GM12872 (cell line): ENCODE measurements around the gene CFLAR.

Experiments
- CTCF ChIP-seq: IDR thresholded peaks from 3 replicates; pipeline ENCODE4 v1.5.1; 2011; ENCODE audit warnings: low read depth, mild to moderate bottlenecking, low read length, moderate library complexity; ENCODE audit not compliant: insufficient read depth

The CFLAR gene

DNA sequence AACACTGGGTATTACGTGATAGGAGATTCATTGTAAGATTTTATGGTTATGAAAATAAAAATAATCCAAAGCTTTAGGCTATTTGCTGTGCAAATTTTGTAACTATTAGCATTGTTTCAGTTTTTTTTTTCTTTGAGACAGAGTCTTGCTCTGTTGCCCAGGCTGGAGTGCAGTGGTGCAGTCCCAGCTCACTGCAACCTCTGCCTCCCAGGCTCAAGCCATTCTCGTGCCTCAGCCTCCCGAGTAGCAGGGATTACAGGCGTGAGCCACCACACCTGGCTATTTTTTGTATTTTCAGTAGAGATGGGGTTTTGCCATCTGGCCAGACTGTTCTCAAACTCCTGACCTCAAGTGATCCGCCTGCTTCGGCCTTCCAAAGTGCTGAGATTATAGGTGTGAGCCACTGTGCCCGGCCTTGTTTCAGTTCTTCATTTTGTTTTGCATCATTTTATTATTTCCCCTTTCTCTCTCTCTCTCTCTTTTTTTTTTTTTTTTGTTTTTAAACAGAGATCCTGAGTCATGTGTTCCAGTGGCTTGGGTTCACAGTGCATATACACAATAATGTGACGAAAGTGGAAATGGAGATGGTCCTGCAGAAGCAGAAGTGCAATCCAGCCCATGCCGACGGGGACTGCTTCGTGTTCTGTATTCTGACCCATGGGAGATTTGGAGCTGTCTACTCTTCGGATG, 92.7 kb downstream of the CFLAR start:
- TF ChIP-seq CTCF: no peak

DNA sequence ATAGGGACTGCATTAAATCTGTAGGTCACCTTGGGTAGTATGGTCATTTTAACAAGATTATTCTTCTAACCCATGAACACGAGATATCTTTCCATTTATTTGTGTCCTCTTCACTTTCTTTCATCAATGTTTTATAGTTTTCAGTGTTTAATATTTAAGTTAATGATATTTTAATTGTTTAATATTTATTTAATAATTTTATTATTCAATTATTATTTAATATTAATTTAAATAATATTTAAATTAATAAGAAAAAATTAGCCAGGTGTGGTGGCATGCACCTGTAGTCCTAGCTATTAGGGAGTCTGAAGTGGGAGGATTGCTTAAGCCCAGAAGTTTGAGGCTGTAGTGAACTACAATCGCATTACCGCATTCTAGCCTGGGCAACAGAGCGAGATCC, 100.0 kb downstream of the CFLAR start:
- TF ChIP-seq CTCF: no peak

DNA sequence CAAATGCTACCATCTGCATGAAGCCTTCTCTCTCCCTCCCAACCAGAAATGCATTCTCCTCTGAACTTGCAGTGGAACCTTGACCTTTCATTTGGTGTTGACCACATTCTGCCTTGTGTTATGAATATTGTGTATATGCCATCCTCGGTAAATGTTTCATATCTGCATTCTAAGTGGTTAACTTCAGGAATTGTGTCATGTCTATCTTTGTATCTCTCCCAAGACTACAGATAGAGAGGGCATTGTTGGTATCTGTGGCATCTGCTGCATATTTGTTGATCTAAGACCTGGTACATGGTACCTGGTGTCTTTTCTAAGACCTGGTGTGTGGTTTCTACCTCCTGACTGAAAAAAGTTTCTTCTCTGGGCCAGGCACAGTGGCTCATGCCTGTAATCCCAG, 101.0 kb downstream of the CFLAR start:
- TF ChIP-seq CTCF: no peak

DNA sequence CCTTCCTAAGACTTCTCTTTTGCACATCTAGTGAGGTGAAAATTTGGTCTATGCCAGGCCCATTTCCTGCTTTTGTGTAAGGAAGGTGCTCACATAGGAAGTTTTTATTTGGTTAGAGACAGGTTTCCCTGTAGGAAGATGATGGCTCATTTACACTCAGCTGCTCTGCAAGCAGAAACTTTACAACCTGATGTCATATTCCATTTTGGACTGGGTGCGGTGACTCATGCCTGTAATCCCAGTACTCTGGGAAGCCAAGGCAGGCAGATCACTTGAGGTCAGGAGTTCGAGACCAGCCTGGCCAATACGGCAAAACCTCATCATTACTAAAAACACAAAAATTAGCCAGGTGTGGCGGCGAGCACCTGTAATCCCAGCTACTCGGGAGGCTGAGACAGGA, 102.8 kb downstream of the CFLAR start:
- no peak for TF ChIP-seq CTCF

DNA sequence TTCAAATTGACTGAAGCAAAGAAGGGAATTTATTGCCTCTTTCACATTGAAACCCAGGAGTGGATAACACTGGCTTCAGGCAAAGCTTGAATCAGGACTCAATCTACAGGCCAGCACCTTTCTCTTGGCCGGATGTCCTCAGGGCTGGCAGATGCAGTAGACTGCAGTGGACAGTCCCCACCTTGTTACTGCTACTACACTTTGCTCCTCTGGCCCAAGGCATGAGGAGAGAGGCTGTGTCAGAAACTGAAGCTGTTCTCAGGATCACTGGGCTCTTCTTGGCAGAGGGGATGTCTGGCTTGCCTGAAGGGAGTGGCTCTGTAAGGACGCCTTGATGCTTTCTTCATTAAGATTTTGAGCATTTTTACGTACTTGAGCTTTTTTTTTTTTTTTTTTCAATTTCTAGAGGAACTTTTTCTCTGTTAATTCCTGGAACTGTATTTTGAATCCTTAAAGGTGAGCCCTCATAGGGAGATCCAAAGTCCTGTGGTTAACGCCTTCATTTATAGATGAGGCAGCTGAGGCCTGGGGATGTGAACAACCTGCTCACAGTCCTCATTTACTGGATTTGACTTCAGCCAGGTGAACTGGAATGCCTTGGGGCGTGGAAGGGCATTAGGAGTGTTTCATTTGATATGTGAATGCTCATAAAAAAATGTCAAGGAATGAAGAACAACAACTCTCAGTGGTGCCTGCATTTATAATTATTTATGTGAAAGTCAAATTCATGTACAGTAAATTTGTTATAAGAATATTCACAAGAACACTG, 103.5 kb downstream of the CFLAR start:
- no peak for TF ChIP-seq CTCF

DNA sequence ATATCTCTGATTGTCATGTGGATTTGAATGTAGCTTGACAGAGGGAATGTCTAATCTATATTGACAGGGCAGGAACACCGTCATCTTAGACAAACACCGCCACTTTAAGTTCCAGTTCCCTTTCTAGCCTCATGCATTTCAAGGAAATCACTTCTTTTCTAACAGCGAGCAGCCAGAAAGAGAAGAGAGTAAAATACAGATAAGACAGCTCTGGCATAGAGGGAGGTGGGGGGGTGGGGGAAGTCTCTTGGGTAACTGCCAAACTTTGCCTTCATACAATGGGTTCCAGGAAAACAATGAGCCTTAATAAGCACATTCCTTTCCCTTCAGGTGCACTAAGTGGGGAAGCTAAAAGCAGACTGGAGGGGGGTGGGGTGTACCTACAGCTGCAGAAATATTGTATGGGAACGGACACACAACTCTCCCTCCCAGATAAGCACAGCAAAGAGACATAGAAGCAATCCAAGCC, 104.2 kb downstream of the CFLAR start:
- TF ChIP-seq CTCF: no peak

DNA sequence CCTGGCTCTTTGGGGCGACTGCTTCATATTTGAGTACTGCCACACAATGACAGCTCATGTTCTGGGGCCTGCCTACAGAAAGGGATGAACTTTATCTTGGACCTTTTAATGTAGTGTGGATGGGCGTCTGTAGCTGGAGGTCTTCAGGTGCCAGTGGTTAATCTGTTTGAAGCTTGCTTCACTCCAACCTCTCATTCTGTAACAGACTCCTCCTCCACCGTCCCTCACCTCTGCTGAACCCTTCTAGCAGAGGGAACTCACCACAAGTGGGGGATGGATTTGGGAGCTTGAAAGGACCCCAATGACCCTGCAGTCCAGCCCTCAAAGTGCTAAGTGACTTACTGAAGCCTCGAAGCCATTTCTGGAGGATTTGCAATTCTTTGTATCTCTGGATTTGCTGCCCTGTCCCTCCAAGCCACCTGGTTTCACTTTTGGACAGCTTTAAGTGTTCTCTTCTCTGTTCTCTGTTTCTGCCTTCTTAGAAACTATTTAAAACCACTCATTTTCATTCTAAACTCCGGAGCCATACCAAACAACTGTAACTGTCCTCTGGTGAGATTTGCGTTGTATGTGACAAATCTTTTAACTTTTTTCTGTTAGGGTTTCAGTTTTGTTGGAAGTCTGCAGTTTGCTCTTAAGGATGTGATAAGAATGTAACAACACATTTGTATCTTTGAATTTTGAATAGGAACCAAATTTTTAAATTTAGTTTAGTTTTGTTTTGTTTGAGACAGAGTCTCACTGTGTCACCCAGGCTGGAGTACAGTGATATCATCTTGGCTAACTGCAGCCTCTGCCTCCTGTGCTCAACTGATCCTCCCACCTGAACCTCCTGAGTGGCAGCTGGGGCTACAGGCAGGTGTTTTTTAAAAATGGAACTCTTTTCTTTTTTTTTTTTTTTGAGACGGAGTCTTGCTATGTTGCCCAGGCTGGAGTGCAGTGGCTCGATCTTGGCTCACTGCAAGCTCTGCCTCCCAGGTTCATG, 107.4 kb downstream of the CFLAR start:
- no peak for TF ChIP-seq CTCF
